ENCODE measurements around the gene FLNA. TPM values are rescaled to one million over a fixed set of nuclear protein-coding genes. Genes with fewer than 3 reads are reported as not detected.
A peak's percentile ranks its signal among the peaks of the same experiment; 100 is the strongest.
"Not testable (repeated sequence)": the region's sequence is repeated elsewhere in the genome, so short reads cannot be mapped to it uniquely, and the experiment has no call there.

The FLNA gene
- total RNA-seq, 1 experiment from 2014 or later = 1,210 TPM

DNA sequence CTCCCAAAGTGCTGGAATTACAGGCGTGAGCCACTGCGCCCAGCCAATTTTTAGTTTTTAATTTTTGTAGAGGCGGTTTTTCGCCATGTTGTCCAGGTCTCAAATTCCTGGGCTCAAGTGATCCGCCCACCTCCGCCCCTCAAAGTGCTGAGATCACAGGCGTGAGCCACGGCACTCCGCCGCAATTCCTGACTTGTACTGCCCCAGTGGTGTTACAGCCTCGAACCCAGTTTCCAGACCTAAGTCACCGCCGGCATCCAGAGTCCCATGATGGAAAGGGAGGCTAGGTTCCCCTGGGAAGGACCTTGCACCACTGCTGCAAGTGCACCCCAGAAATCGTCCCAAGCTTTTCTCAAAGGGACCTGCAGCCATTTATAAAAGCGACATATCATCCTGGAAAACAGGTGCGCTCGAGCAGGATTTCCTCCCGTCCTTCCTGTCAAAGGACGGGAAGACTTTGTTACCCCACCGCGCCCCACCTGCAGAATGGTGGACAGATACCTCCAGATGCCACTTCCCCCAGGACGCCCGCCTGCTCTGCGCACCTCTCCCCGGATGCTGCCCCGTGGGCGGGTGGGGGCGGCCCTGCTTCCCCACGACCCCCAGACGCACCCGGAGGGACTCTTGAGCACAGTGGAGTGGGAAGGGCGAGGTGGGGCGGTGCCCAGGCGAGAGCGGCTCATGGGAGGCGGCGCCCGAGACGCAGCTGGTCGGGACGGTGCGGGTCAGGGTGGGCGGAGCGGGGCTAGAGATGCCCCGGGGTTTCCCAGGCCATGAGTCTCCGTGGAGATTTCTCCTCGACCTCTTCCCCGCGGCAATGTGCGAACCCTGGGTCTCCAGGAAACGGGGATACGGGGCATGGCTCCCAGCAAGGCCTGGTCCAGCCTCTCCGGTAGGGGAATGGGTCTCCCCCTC, 22.8 kb upstream of the FLNA start:
- TF ChIP-seq, protein P1, sequence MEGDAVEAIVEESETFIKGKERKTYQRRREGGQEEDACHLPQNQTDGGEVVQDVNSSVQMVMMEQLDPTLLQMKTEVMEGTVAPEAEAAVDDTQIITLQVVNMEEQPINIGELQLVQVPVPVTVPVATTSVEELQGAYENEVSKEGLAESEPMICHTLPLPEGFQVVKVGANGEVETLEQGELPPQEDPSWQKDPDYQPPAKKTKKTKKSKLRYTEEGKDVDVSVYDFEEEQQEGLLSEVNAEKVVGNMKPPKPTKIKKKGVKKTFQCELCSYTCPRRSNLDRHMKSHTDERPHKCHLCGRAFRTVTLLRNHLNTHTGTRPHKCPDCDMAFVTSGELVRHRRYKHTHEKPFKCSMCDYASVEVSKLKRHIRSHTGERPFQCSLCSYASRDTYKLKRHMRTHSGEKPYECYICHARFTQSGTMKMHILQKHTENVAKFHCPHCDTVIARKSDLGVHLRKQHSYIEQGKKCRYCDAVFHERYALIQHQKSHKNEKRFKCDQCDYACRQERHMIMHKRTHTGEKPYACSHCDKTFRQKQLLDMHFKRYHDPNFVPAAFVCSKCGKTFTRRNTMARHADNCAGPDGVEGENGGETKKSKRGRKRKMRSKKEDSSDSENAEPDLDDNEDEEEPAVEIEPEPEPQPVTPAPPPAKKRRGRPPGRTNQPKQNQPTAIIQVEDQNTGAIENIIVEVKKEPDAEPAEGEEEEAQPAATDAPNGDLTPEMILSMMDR (conservative IDR thresholded peaks at IDR 0.05; ENCODE audit: low read depth, low read length) = no peak
- TF ChIP-seq EZH2 (IDR thresholded peaks at IDR 0.05; ENCODE audit: borderline replicate concordance, low read depth, low read length, poor library complexity, severe bottlenecking) = no peak
- Histone ChIP-seq H3K4me3 (ENCODE audit: low read depth, low read length, poor library complexity, severe bottlenecking) (peak overlapping the region; percentile 89), H3K4me1 (ENCODE audit: insufficient read depth, low read length, poor library complexity, severe bottlenecking) (no peaks in the 10 kb centered on the region), H3K36me3 (ENCODE audit: insufficient read depth, low read length, poor library complexity, severe bottlenecking) (peaks cover 25% of the 10 kb centered on the region), H3K9me3 (ENCODE audit: low read depth, low read length, poor library complexity, severe bottlenecking) (no peaks in the 10 kb centered on the region), H3K27me3 (replicated peaks; ENCODE audit: insufficient read depth, low read depth, low read length, poor library complexity) (no peaks in the 10 kb centered on the region), H3K27ac (ENCODE audit: low read depth, low read length, poor library complexity, severe bottlenecking) (peak overlapping the region; percentile 100)
- ChIA-PET CTCF (no interaction called here), POLR2A (ENCODE audit: low non-redundant PET) (interaction anchor here (0.6 to 1.1 kb wide), 4 partner anchors 18 to 130 kb away, joined by 3 to 4 read pairs (median 3); no protein-coding TSS in a partner anchor)
- DNase-seq (ENCODE audit: low spot score) = peak; percentile 61
- BruUV-seq (replicated peaks) = TSS peak; percentile 84
- intact Hi-C loops (cut with micrococcal nuclease; ENCODE audit: unreplicated experiment) = loop anchor here (10.0 kb wide), 1 partner anchor 422 kb away; the partner anchor contains the start of genes HCFC1 and TMEM187

DNA sequence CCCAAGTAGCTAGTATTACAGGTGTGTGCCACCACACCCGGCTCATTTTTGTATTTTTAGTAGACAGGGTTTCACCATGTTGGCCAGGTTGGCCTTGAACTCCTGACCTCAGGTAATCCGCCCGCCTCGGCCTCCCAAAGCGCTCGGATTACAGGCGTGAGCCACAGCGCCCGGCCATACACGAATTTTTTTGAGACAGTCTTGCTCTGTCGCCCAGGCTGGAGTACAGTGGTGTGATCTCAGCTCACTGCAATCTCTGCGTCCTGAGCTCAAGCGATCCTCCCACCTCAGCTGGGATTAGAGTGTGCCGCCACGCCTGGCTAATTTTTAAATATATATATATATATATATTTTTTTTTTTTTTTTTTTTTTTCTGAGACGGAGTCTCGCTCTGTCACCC, 21.9 kb upstream of the FLNA start:
- H3K4me3 ChIP-seq (ENCODE audit: low read depth, low read length, poor library complexity, severe bottlenecking); H3K9me3 ChIP-seq (ENCODE audit: low read depth, low read length, poor library complexity, severe bottlenecking); H3K4me1 ChIP-seq (ENCODE audit: insufficient read depth, low read length, poor library complexity, severe bottlenecking); BruUV-seq (replicated peaks); DNase-seq (ENCODE audit: low spot score); POLR2A ChIA-PET (ENCODE audit: low non-redundant PET); H3K27ac ChIP-seq (ENCODE audit: low read depth, low read length, poor library complexity, severe bottlenecking); H3K27me3 ChIP-seq (replicated peaks; ENCODE audit: insufficient read depth, low read depth, low read length, poor library complexity); CTCF ChIA-PET: not testable (repeated sequence)
- peaks cover 25% of the 10 kb centered on the region for H3K36me3 ChIP-seq (ENCODE audit: insufficient read depth, low read length, poor library complexity, severe bottlenecking)
- intact Hi-C loops (cut with micrococcal nuclease; ENCODE audit: unreplicated experiment) = loop anchor here (10.0 kb wide), 1 partner anchor 422 kb away; the partner anchor contains the start of genes HCFC1 and TMEM187

DNA sequence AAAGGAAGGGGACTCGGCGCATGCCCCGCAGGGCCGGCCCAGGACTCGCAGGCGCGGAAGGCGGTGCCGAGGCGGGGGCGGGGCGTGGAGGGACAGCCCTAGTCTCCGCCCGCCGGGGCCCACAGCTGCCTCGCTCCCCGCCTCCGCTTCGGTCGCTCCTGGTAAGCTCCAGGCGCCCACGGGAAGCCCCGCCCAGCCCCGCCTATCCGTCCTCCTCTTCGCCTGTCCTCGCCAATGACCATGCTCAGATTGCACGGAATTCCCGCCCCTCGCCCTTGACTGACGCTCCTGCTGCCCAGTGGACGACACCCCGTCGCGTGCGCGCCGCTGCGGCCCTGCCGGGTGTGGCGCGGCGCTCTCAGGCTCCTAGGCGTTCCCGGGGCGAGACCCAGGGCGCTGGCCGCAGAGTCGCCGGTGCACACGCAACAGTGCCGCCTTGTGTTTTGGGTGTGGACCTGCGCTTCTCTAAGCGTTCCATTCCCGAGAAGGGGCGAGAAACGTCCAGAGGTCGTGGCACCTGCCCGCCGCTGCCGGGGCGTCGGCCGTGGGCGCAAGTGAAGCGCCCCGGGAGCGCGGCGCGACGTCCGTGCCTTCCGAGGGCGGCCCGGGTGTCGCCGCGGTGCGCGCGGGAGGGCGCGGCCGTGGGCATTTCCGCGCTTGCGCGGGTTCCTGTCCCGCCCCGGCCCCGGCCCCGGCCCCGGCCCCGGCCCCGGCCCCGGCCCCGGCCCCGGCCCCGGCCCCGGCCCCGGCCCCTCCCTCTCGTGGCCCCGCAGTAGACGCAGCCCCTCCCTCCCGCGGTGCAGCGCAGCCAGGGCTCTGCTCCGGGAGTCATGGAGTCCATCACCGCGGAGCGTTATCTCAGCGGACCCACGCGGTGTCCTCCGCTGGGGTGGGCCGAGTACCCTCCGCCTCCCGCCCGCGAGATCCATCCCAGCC, 15.6 kb upstream of the FLNA start:
- H3K36me3 ChIP-seq (ENCODE audit: insufficient read depth, low read length, poor library complexity, severe bottlenecking); DNase-seq (ENCODE audit: low spot score); H3K27me3 ChIP-seq (replicated peaks; ENCODE audit: insufficient read depth, low read depth, low read length, poor library complexity); BruUV-seq (replicated peaks); POLR2A ChIA-PET (ENCODE audit: low non-redundant PET); H3K4me1 ChIP-seq (ENCODE audit: insufficient read depth, low read length, poor library complexity, severe bottlenecking); H3K9me3 ChIP-seq (ENCODE audit: low read depth, low read length, poor library complexity, severe bottlenecking); CTCF ChIA-PET; H3K27ac ChIP-seq (ENCODE audit: low read depth, low read length, poor library complexity, severe bottlenecking); H3K4me3 ChIP-seq (ENCODE audit: low read depth, low read length, poor library complexity, severe bottlenecking): not testable (repeated sequence)
- intact Hi-C loops (cut with micrococcal nuclease; ENCODE audit: unreplicated experiment) = loop anchor here (10.0 kb wide), 1 partner anchor 415 kb away; the partner anchor contains the start of genes HCFC1 and TMEM187

DNA sequence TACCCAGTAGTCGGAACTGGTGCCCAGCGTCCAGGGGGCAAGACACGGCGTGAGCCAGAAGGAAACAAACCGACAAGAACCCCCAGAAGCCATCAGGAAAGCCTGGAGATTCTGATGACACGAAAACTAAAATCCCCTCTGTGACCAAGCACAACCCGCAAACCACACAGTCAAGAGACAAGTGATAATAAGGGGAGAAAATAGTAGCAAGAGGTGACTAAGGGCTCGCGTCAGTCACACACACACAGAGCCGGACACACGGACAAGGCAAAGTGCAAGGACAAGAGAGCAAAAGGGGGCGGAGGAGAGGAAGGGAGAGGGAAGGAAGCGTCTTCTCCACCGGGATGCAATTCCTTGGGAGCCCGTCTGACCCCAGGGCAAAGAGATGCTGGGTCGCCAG, 14.2 kb upstream of the FLNA start:
- H3K36me3 ChIP-seq (ENCODE audit: insufficient read depth, low read length, poor library complexity, severe bottlenecking); H3K4me3 ChIP-seq (ENCODE audit: low read depth, low read length, poor library complexity, severe bottlenecking); POLR2A ChIA-PET (ENCODE audit: low non-redundant PET); intact Hi-C loops (cut with micrococcal nuclease; ENCODE audit: unreplicated experiment); H3K9me3 ChIP-seq (ENCODE audit: low read depth, low read length, poor library complexity, severe bottlenecking); H3K27ac ChIP-seq (ENCODE audit: low read depth, low read length, poor library complexity, severe bottlenecking); H3K27me3 ChIP-seq (replicated peaks; ENCODE audit: insufficient read depth, low read depth, low read length, poor library complexity); DNase-seq (ENCODE audit: low spot score); CTCF ChIA-PET; BruUV-seq (replicated peaks); H3K4me1 ChIP-seq (ENCODE audit: insufficient read depth, low read length, poor library complexity, severe bottlenecking): not testable (repeated sequence)

DNA sequence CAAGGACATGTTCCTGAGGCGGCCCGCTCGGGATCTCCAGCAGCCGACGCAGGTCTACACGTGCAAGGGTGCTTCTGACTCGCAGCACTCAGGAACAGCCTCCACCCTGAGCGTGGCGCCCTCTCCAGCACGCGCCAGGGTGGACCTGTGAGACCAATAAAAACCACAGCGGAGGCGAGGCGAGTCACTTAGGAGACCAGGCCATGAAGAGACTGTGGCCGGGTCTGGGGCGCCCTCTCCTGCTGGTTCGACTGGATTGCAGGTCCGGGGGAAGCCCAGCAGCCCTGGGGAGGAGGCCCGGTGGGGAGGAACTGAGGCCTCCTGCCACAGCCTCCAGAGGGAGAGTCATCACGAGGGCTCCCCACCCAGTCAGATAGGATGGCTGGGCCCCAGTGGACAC, 13.7 kb upstream of the FLNA start:
- DNase-seq (ENCODE audit: low spot score); intact Hi-C loops (cut with micrococcal nuclease; ENCODE audit: unreplicated experiment); H3K27ac ChIP-seq (ENCODE audit: low read depth, low read length, poor library complexity, severe bottlenecking); H3K27me3 ChIP-seq (replicated peaks; ENCODE audit: insufficient read depth, low read depth, low read length, poor library complexity); H3K9me3 ChIP-seq (ENCODE audit: low read depth, low read length, poor library complexity, severe bottlenecking); H3K4me3 ChIP-seq (ENCODE audit: low read depth, low read length, poor library complexity, severe bottlenecking); BruUV-seq (replicated peaks); POLR2A ChIA-PET (ENCODE audit: low non-redundant PET); H3K4me1 ChIP-seq (ENCODE audit: insufficient read depth, low read length, poor library complexity, severe bottlenecking); CTCF ChIA-PET; H3K36me3 ChIP-seq (ENCODE audit: insufficient read depth, low read length, poor library complexity, severe bottlenecking): not testable (repeated sequence)

All from A673 (cell line).